Activated CD8-positive, alpha-beta memory T cell treated with anti-CD3 and anti-CD28 coated beads, Interleukin-2, amount 50 U/mL, for 1 hour (primary cell): Measurements from ENCODE around the gene FMN2.

Experiments used
- DNase-seq: peaks from one replicate; pipeline ENCODE4 v3.0.0-alpha.2; 2020; ENCODE audit errors: extremely low read depth

The FMN2 gene

GRCh38 chr1:240098534-240098933 is 6.9 kb downstream of the FMN2 start:
- DNase-seq, result no peak

GRCh38 chr1:240099329-240099728 is 7.6 kb downstream of the FMN2 start:
- no peak for DNase-seq

GRCh38 chr1:240099748-240100147 is 8.1 kb downstream of the FMN2 start:
- DNase-seq, result no peak

- no peak for DNase-seq
Measured at GRCh38 chr1:240100371-240100934, 8.8 kb downstream of the FMN2 start.

- DNase-seq, result no peak
Measured at GRCh38 chr1:240101306-240101705, 9.6 kb downstream of the FMN2 start.

- no peak for DNase-seq
Measured at GRCh38 chr1:240101737-240102136, 10.1 kb downstream of the FMN2 start.

GRCh38 chr1:240104672-240105071 is 13.0 kb downstream of the FMN2 start:
- DNase-seq, result no peak

GRCh38 chr1:240107058-240107684 is 15.5 kb downstream of the FMN2 start:
- no peak for DNase-seq

GRCh38 chr1:240109130-240109529 is 17.4 kb downstream of the FMN2 start:
- DNase-seq, result no peak

GRCh38 chr1:240109920-240110636 is 18.4 kb downstream of the FMN2 start:
- DNase-seq, result no peak

GRCh38 chr1:240111558-240111957 is 19.9 kb downstream of the FMN2 start:
- DNase-seq, result no peak

GRCh38 chr1:240114222-240114621 is 22.5 kb downstream of the FMN2 start:
- no peak for DNase-seq

- no peak for DNase-seq
Measured at GRCh38 chr1:240115831-240116230, 24.1 kb downstream of the FMN2 start.

- no peak for DNase-seq
Measured at GRCh38 chr1:240116831-240117769, 25.4 kb downstream of the FMN2 start.

GRCh38 chr1:240117930-240118329 is 26.2 kb downstream of the FMN2 start:
- DNase-seq, result no peak

GRCh38 chr1:240122639-240123613 is 31.2 kb downstream of the FMN2 start:
- no peak for DNase-seq

GRCh38 chr1:240126821-240127220 is 35.1 kb downstream of the FMN2 start:
- DNase-seq, result no peak

- DNase-seq, result no peak
Measured at GRCh38 chr1:240128366-240128765, 36.7 kb downstream of the FMN2 start.

GRCh38 chr1:240134113-240134512 is 42.4 kb downstream of the FMN2 start:
- no peak for DNase-seq

- DNase-seq, result no peak
Measured at GRCh38 chr1:240134596-240134995, 42.9 kb downstream of the FMN2 start.

- no peak for DNase-seq
Measured at GRCh38 chr1:240136402-240136801, 44.7 kb downstream of the FMN2 start.
